NCI-H2107 treated with DMSO at 0.1 percent for 48 hours (cell line): ENCODE results near the gene ATG7.

Experiments used
- DNase-seq: peaks from one replicate; lab custom pipeline; 2025; ENCODE audit not compliant: unreplicated experiment; lab: John Stamatoyannopoulos, UW

The ATG7 gene

GRCh38 chr3:11549580-11550140 is 277.5 kb downstream of the ATG7 start:
- no peak for DNase-seq

- no peak for DNase-seq
Observed at GRCh38 chr3:11551036-11551435, 278.8 kb downstream of the ATG7 start.

- no peak for DNase-seq
Observed at GRCh38 chr3:11552289-11553264, 280.4 kb downstream of the ATG7 start.

- no peak for DNase-seq
Observed at GRCh38 chr3:11553436-11554235, 281.4 kb downstream of the ATG7 start.

- DNase-seq: no peak
Observed at GRCh38 chr3:11554236-11554610, 282.0 kb downstream of the ATG7 start.

GRCh38 chr3:11554666-11555065 is 282.5 kb downstream of the ATG7 start:
- DNase-seq: no peak

- DNase-seq: no peak
Observed at GRCh38 chr3:11555211-11555782, 283.1 kb downstream of the ATG7 start.

- no peak for DNase-seq
Observed at GRCh38 chr3:11555881-11556633, 283.9 kb downstream of the ATG7 start.

- DNase-seq: no peak
Observed at GRCh38 chr3:11556851-11557644, 284.9 kb downstream of the ATG7 start.

GRCh38 chr3:11558002-11558401 is 285.8 kb downstream of the ATG7 start:
- no peak for DNase-seq

- no peak for DNase-seq
Observed at GRCh38 chr3:11558411-11558903, 286.3 kb downstream of the ATG7 start.

- DNase-seq: no peak
Observed at GRCh38 chr3:11558918-11559815, 287.0 kb downstream of the ATG7 start.

- DNase-seq: no peak
Observed at GRCh38 chr3:11559816-11560633, 287.8 kb downstream of the ATG7 start.

GRCh38 chr3:11560746-11561145 is 288.5 kb downstream of the ATG7 start:
- no peak for DNase-seq

GRCh38 chr3:11562277-11562881 is 290.2 kb downstream of the ATG7 start:
- DNase-seq: no peak

GRCh38 chr3:11563159-11563864 is 291.1 kb downstream of the ATG7 start:
- no peak for DNase-seq

- DNase-seq: no peak
Observed at GRCh38 chr3:11563865-11564185, 291.6 kb downstream of the ATG7 start.
